ENCODE results near the gene CAMTA1.
A peak's percentile ranks its signal among the peaks of the same experiment; 100 is the strongest.

CAMTA1 gene

DNA sequence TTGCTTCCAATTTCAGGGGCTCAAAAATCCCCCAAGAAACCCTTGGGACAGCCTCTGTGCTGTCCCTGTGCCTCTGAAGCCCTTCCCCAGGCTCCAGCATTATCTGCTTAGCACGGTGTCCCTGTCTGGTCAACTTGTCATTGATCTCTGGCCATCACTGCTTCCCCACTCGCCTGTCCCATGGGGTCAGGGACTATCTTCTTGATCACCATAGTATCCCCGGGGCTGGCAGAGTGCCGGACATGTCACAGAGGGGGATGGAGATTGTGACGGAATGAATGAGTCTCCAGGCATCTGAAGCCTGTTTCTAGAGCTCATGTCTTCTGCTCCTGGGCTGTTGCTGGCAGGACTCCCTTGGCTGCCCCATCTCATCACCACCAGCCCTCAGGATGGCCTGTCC, 886.4 kb downstream of the CAMTA1 start:
- Histone ChIP-seq H3K27me3 (no peaks in the 10 kb centered on the region), H3K9me3 (no peaks in the 10 kb centered on the region), H3K4me1 (peaks cover 53% of the 10 kb centered on the region), H3K36me3 (no peaks in the 10 kb centered on the region), H3K4me2 (peak overlapping the region; percentile 65), H3K4me3 (no peak overlapping the region), H3K9ac (no peak overlapping the region), H4K20me1 (no peaks in the 10 kb centered on the region), H3K27ac (no peak overlapping the region)
- no peak for TF ChIP-seq Cebpa-rat (IDR thresholded peaks at IDR 0.05)

DNA sequence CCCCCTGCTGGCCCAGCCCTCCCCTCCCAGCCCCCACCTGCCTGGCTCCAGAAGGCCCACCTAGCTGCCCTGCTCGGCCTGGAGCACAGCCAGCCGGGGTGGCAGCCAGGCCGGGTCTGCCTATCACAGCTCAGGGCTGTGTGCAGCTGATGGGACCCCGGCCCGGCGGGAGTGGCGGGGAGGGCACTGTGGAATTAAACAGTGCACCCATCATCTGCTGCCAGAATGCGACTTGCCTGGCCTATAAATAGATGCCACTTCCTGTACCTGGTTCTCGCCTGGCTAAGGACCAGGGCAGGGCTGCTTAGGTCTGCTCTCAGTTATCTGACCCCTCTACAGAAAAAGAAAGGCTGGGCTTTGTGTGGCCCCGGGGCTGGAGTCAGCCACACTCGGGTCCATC, 887.6 kb downstream of the CAMTA1 start:
- Histone ChIP-seq H3K27ac (no peak overlapping the region), H3K4me2 (peak overlapping the region; percentile 65)
- no peak for TF ChIP-seq Cebpa-rat (IDR thresholded peaks at IDR 0.05)

DNA sequence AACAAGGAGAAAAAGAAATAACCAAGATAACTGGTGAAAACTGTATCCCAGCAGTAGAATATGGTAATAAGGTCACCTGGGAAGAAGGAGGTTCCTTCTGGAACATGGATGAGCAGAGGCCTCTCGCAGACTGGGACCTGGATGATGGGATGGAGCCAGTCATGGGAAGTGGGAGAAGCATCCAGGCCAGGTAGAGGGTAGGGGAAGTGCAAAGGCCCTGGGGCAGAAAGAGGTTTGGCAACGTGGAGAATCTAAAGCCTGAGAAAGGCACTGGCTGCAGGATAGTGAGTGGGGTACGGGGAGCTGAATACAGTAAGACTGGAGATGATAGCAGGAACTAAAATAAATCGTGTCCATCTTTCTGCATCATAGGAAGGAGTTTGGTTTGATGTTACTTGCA, 889.7 kb downstream of the CAMTA1 start:
- H3K27ac ChIP-seq: no peak overlapping the region
- no peak for TF ChIP-seq Cebpa-rat (IDR thresholded peaks at IDR 0.05)
- no peaks in the 10 kb centered on the region for H3K9me3 ChIP-seq
- H3K27me3 ChIP-seq: no peaks in the 10 kb centered on the region
- H3K9ac ChIP-seq: no peak overlapping the region
- no peak overlapping the region for H3K4me3 ChIP-seq
- no peaks in the 10 kb centered on the region for H3K36me3 ChIP-seq
- no peaks in the 10 kb centered on the region for H4K20me1 ChIP-seq
- peaks cover 60% of the 10 kb centered on the region for H3K4me1 ChIP-seq
- no peak overlapping the region for H3K4me2 ChIP-seq

More for the DNA sequence above, 887.6 kb downstream of the CAMTA1 start:
- Histone ChIP-seq H3K4me3 (no peak overlapping the region), H4K20me1 (no peaks in the 10 kb centered on the region), H3K9me3 (no peaks in the 10 kb centered on the region), H3K36me3 (no peaks in the 10 kb centered on the region), H3K9ac (no peak overlapping the region), H3K4me1 (peaks cover 45% of the 10 kb centered on the region), H3K27me3 (no peaks in the 10 kb centered on the region)

GRCh38 chr1:7675431-7676273, 890.4 kb downstream of the CAMTA1 start:
- no peak for TF ChIP-seq Cebpa-rat (IDR thresholded peaks at IDR 0.05)
- H3K9me3 ChIP-seq: no peaks in the 10 kb centered on the region

GRCh38 chr1:7676274-7676945, 891.2 kb downstream of the CAMTA1 start:
- no peak for TF ChIP-seq Cebpa-rat (IDR thresholded peaks at IDR 0.05)
- no peaks in the 10 kb centered on the region for H3K9me3 ChIP-seq
- no peaks in the 10 kb centered on the region for H3K27me3 ChIP-seq
- H3K4me3 ChIP-seq: no peak overlapping the region
- H4K20me1 ChIP-seq: no peaks in the 10 kb centered on the region
- peaks cover 55% of the 10 kb centered on the region for H3K4me1 ChIP-seq
- no peak overlapping the region for H3K9ac ChIP-seq
- no peak overlapping the region for H3K4me2 ChIP-seq
- no peaks in the 10 kb centered on the region for H3K36me3 ChIP-seq
- H3K27ac ChIP-seq: no peak overlapping the region

More at GRCh38 chr1:7675431-7676273, 890.4 kb downstream of the CAMTA1 start:
- no peak overlapping the region for H3K27ac ChIP-seq
- H3K4me2 ChIP-seq: no peak overlapping the region
- H3K27me3 ChIP-seq: no peaks in the 10 kb centered on the region
- H3K4me3 ChIP-seq: no peak overlapping the region
- no peaks in the 10 kb centered on the region for H4K20me1 ChIP-seq
- no peak overlapping the region for H3K9ac ChIP-seq
- no peaks in the 10 kb centered on the region for H3K36me3 ChIP-seq
- peaks cover 55% of the 10 kb centered on the region for H3K4me1 ChIP-seq

GRCh38 chr1:7677111-7677510, 891.9 kb downstream of the CAMTA1 start:
- Histone ChIP-seq H3K9me3 (no peaks in the 10 kb centered on the region), H3K4me3 (no peak overlapping the region), H3K4me2 (no peak overlapping the region), H3K27me3 (no peaks in the 10 kb centered on the region), H3K27ac (no peak overlapping the region), H3K36me3 (no peaks in the 10 kb centered on the region), H4K20me1 (no peaks in the 10 kb centered on the region), H3K4me1 (peaks cover 55% of the 10 kb centered on the region), H3K9ac (no peak overlapping the region)
- TF ChIP-seq Cebpa-rat (IDR thresholded peaks at IDR 0.05): no peak

- no peaks in the 10 kb centered on the region for H3K27me3 ChIP-seq
- peak overlapping the region; percentile 96; the same call in 1 of the 2 replicates for H3K4me2 ChIP-seq
- no peaks in the 10 kb centered on the region for H3K9me3 ChIP-seq
- no peaks in the 10 kb centered on the region for H3K36me3 ChIP-seq
- H3K4me1 ChIP-seq: peaks cover 55% of the 10 kb centered on the region
- no peak for TF ChIP-seq Cebpa-rat (IDR thresholded peaks at IDR 0.05)
- no peak overlapping the region for H3K9ac ChIP-seq
- peak overlapping the region; percentile 93; the same call in 1 of the 2 replicates for H3K27ac ChIP-seq
- no peak overlapping the region for H3K4me3 ChIP-seq
- no peaks in the 10 kb centered on the region for H4K20me1 ChIP-seq
These were observed 892.6 kb downstream of the CAMTA1 start for GRCh38 chr1:7677815-7678214.

- no peak for TF ChIP-seq Cebpa-rat (IDR thresholded peaks at IDR 0.05)
- H4K20me1 ChIP-seq: no peaks in the 10 kb centered on the region
These were observed 893.4 kb downstream of the CAMTA1 start for GRCh38 chr1:7678491-7679158.

DNA sequence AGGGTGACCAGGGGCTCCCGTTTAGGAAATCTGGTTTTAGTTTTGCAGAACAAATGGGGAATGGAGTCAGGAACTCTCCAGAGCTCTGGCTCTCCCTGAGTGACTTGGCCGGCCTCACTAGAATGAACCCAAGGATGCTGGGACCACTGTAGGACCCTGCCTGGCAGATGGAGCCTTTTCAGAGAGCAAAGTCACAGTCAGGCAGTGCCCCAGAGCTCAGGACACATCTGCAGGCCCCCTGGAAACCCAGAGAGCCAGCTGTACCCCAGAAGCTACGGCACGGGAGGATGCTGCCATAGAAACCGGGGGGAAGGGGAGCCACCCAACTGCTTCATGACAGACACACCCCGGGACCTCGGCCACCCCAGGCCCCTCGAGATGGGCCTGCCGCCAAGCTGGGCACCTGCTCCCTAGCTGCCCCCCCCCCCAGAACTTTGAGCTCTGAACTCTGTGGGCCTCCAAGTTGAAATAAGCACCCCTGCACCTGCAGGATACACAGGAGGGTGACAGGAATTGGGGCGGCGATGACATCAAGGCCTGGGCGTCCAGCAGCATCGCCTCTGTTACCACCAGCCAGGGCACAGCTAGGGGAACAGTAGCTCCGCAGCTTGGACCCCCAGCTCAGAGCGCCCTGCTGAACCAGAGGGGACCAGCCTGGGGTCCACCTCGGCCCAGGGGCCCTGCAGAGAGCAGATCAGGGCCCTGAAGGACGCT, 894.1 kb downstream of the CAMTA1 start:
- Histone ChIP-seq H3K4me1 (peaks cover 60% of the 10 kb centered on the region), H3K36me3 (no peaks in the 10 kb centered on the region), H3K9ac (peak overlapping the region; percentile 89), H4K20me1 (no peaks in the 10 kb centered on the region), H3K4me3 (peak overlapping the region; percentile 72), H3K27me3 (no peaks in the 10 kb centered on the region), H3K9me3 (no peaks in the 10 kb centered on the region), H3K4me2 (peak overlapping the region; percentile 96), H3K27ac (peak overlapping the region; percentile 93)
- no peak for TF ChIP-seq Cebpa-rat (IDR thresholded peaks at IDR 0.05)

More at GRCh38 chr1:7678491-7679158, 893.4 kb downstream of the CAMTA1 start:
- Histone ChIP-seq H3K4me2 (peak overlapping the region; percentile 96), H3K4me3 (0 out of 2 replicates have a peak overlapping the region, but pooled peaks have one; percentile 72), H3K36me3 (no peaks in the 10 kb centered on the region), H3K27ac (peak overlapping the region; percentile 93), H3K4me1 (peaks cover 53% of the 10 kb centered on the region), H3K9me3 (no peaks in the 10 kb centered on the region), H3K27me3 (no peaks in the 10 kb centered on the region), H3K9ac (peak overlapping the region; percentile 89; the same call in 1 of the 2 replicates)
